CD4-positive, alpha-beta T cell treated with Interleukin-15 for 1 hour (primary cell): ENCODE data around the gene TMOD4.

Experiments used
- DNase-seq: peaks from one replicate; pipeline ENCODE4 v3.0.0-alpha.2; 2020

The TMOD4 gene

GRCh38 chr1:151175041-151175741 lies 590 bp downstream of the TMOD4 start:
- DNase-seq, result no peak

GRCh38 chr1:151171190-151171589 lies 4.6 kb downstream of the TMOD4 start:
- no peak for DNase-seq

GRCh38 chr1:151167116-151167515 lies 8.7 kb downstream of the TMOD4 start:
- no peak for DNase-seq

- DNase-seq, result no peak
These were observed 9.2 kb downstream of the TMOD4 start for GRCh38 chr1:151166505-151166956.

- DNase-seq, result peak; percentile 97
These were observed 9.9 kb downstream of the TMOD4 start, which contains the start of the genes LYSMD1 and SCNM1 for GRCh38 chr1:151165738-151166504. Gene LYSMD1 (minus strand): TSS chr1:151165902. CDS start chr1:151165258, 644 bp downstream. Gene SCNM1 (plus strand): TSS chr1:151166144. CDS start chr1:151166153, 9 bp downstream.

GRCh38 chr1:151165281-151165737 lies 10.5 kb downstream of the TMOD4 start:
- no peak for DNase-seq

- no peak for DNase-seq
These were observed 11.0 kb downstream of the TMOD4 start for GRCh38 chr1:151164732-151165280.

GRCh38 chr1:151159373-151159772 lies 16.4 kb downstream of the TMOD4 start:
- no peak for DNase-seq

- no peak for DNase-seq
These were observed 17.0 kb downstream of the TMOD4 start for GRCh38 chr1:151158751-151159251.

GRCh38 chr1:151158326-151158725 lies 17.5 kb downstream of the TMOD4 start:
- DNase-seq, result no peak

GRCh38 chr1:151157067-151157531 lies 18.7 kb downstream of the TMOD4 start:
- DNase-seq, result peak; percentile 56

GRCh38 chr1:151156515-151156819 lies 19.3 kb downstream of the TMOD4 start, which contains the start of gene TNFAIP8L2:
Gene TNFAIP8L2 (plus strand): TSS chr1:151156649. CDS start chr1:151158698, 2,049 bp downstream.
- DNase-seq, result peak; percentile 66

- no peak for DNase-seq
These were observed 28.1 kb downstream of the TMOD4 start for GRCh38 chr1:151147665-151148064.

- DNase-seq, result no peak
These were observed 28.7 kb downstream of the TMOD4 start for GRCh38 chr1:151147132-151147503.

- DNase-seq, result peak; percentile 86
These were observed 29.2 kb downstream of the TMOD4 start, which contains the start of gene SEMA6C for GRCh38 chr1:151146412-151147131. Gene SEMA6C (minus strand): TSS chr1:151146631. CDS start chr1:151142621, 4,010 bp downstream.

GRCh38 chr1:151146072-151146411 lies 29.7 kb downstream of the TMOD4 start:
- no peak for DNase-seq

- DNase-seq, result no peak
These were observed 30.3 kb downstream of the TMOD4 start for GRCh38 chr1:151145304-151146071.

GRCh38 chr1:151144474-151145303 lies 31.1 kb downstream of the TMOD4 start:
- DNase-seq, result no peak

- DNase-seq, result no peak
These were observed 31.8 kb downstream of the TMOD4 start for GRCh38 chr1:151143986-151144385.

- DNase-seq, result no peak
These were observed 32.7 kb downstream of the TMOD4 start for GRCh38 chr1:151143057-151143435.
